Activated CD8-positive, alpha-beta T cell treated with anti-CD3 and anti-CD28 coated beads for 36 hours (primary cell): ENCODE data around the gene KRT82. TPM values are rescaled to one million over a fixed set of nuclear protein-coding genes. Genes with fewer than 3 reads are reported as not detected.

Experiments
- ATAC-seq: fragments of 200-7000 bp; cut with Tn5 transposase; one replicate; pipeline ENCODE4 v1.10.0; 2021; ENCODE audit warnings: mild to moderate bottlenecking, moderate library complexity
- CTCF ChIA-PET: fragments of 350-600 bp; sonication (Branson Sonifier 250); formaldehyde crosslinking; loops from one replicate; lab custom pipeline; 2021; ENCODE audit warnings: antibody characterized with exemption; lab: Charles Lee
- POLR2A ChIA-PET: fragments of 350-600 bp; sonication (Branson Sonifier 250); formaldehyde crosslinking; loops from one replicate; lab custom pipeline; 2021; ENCODE audit warnings: antibody characterized with exemption; lab: Charles Lee
- DNase-seq: peaks from one replicate; pipeline ENCODE4 v3.0.0-alpha.2; 2020
- H3K27ac Mint-ChIP-seq: one replicate; pipeline ENCODE4 v1.8.0; 2021; ENCODE audit warnings: mild to moderate bottlenecking, mixed read lengths
- H3K27me3 Mint-ChIP-seq: one replicate; pipeline ENCODE4 v1.8.0; 2021; ENCODE audit warnings: mixed read lengths
- H3K36me3 Mint-ChIP-seq: one replicate; pipeline ENCODE4 v1.8.0; 2021; ENCODE audit warnings: low read depth, mixed read lengths
- H3K4me1 Mint-ChIP-seq: one replicate; pipeline ENCODE4 v1.8.0; 2021; ENCODE audit warnings: low read depth, mixed read lengths
- H3K4me3 Mint-ChIP-seq: one replicate; pipeline ENCODE4 v1.8.0; 2021; ENCODE audit warnings: mild to moderate bottlenecking, moderate library complexity, mixed read lengths
- H3K9me3 Mint-ChIP-seq: one replicate; pipeline ENCODE4 v1.8.0; 2021; ENCODE audit warnings: mixed read lengths
- intact Hi-C: fragments of 100-400 bp; cut with micrococcal nuclease; formaldehyde crosslinking; loops from one replicate; pipeline ENCODE4 v1.10.0; 2022
- total RNA-seq, 2 experiments: library from RNA; stranded (reverse); gene quantifications; one replicate each; pipeline ENCODE4 v1.2.3, GENCODE V29; 2021
- TF ChIP-seq, protein P1 (sequence below): fragments of 200-600 bp; IDR thresholded peaks from one replicate; pipeline ENCODE4 v1.8.0; 2022; ENCODE audit warnings: antibody characterized with exemption, mild to moderate bottlenecking

KRT82 gene
- total RNA-seq, 2 experiments from 2014 or later, result not detected

DNA sequence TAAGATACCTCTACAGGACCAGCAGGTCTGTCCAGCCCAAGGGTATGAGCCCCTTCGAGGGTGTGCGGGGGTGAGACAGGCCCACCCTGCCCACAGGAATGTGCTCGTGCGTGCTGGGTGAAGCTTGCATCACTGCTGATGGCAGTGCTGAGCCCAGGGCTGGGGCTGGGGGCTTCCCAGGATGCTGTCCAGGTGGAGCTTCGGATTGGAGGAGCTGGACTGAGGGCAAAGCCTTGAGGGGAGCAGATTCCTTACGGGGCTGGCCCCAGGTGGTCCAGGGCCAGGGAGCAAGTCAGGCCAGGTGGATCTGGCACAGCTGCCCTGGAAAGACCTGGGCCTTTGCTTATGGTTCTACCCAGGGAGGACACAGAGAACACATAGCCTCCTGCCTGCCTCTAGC, 36.3 kb downstream of the KRT82 start:
- H3K27me3 Mint-ChIP-seq, result peaks cover 6% of the 10 kb centered on the region
- TF ChIP-seq, protein P1, sequence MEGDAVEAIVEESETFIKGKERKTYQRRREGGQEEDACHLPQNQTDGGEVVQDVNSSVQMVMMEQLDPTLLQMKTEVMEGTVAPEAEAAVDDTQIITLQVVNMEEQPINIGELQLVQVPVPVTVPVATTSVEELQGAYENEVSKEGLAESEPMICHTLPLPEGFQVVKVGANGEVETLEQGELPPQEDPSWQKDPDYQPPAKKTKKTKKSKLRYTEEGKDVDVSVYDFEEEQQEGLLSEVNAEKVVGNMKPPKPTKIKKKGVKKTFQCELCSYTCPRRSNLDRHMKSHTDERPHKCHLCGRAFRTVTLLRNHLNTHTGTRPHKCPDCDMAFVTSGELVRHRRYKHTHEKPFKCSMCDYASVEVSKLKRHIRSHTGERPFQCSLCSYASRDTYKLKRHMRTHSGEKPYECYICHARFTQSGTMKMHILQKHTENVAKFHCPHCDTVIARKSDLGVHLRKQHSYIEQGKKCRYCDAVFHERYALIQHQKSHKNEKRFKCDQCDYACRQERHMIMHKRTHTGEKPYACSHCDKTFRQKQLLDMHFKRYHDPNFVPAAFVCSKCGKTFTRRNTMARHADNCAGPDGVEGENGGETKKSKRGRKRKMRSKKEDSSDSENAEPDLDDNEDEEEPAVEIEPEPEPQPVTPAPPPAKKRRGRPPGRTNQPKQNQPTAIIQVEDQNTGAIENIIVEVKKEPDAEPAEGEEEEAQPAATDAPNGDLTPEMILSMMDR, result no peak
- no peak for DNase-seq
- H3K9me3 Mint-ChIP-seq, result peaks cover 3% of the 10 kb centered on the region
- no peak overlapping the region for H3K4me3 Mint-ChIP-seq
- intact Hi-C loops, result loop anchor here (10.0 kb wide), 1 partner anchor 505 kb away; no protein-coding TSS in a partner anchor
- H3K27ac Mint-ChIP-seq, result no peak overlapping the region
- ChIA-PET POLR2A (interaction anchor here (1.1 kb wide), 1 partner anchor 31 kb away, joined by 3 read pairs; no protein-coding TSS in a partner anchor), CTCF (interaction anchor here (1.1 to 1.7 kb wide), 2 partner anchors 510 to 611 kb away, joined by 3 to 8 read pairs; no protein-coding TSS in a partner anchor)
- H3K4me1 Mint-ChIP-seq, result no peaks in the 10 kb centered on the region
- ATAC-seq, result no peak
- H3K36me3 Mint-ChIP-seq, result no peaks in the 10 kb centered on the region

GRCh38 chr12:52369211-52369610, 36.9 kb downstream of the KRT82 start:
- TF ChIP-seq, protein P1, result no peak
- ChIA-PET POLR2A (no interaction called here), CTCF (interaction anchor here (0.9 to 1.0 kb wide), 3 partner anchors 41 to 511 kb away, joined by 3 read pairs; no protein-coding TSS in a partner anchor)
- H3K4me3 Mint-ChIP-seq, result no peak overlapping the region
- intact Hi-C loops, result no loop called here
- ATAC-seq (no peak), DNase-seq (no peak)
- no peaks in the 10 kb centered on the region for H3K36me3 Mint-ChIP-seq
- H3K4me1 Mint-ChIP-seq, result no peaks in the 10 kb centered on the region
- H3K27ac Mint-ChIP-seq, result no peak overlapping the region
- H3K9me3 Mint-ChIP-seq, result peaks cover 3% of the 10 kb centered on the region
- H3K27me3 Mint-ChIP-seq, result peaks cover 6% of the 10 kb centered on the region

DNA sequence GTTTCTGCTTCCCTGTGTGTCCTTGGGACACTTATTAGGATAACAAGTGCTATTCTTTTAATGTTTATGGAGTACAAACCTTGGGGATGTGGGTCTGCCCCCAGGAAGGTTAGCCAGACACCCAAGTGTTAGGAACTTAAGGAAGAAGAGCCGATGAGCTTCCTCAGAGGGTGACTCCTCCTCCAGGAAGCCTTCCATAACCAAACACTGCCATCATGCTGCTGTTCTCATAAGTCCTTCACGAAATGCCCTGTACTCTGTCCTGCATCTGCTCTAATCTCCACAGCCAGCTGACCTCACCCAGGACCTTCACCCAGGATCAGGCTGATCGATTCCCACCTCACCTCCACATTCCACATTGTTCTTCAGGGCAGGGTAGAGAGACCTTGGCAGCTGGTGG, 37.6 kb downstream of the KRT82 start:
- Mint-ChIP-seq H3K4me3 (no peak overlapping the region), H3K27me3 (peaks cover 6% of the 10 kb centered on the region), H3K4me1 (no peaks in the 10 kb centered on the region), H3K36me3 (no peaks in the 10 kb centered on the region), H3K9me3 (no peaks in the 10 kb centered on the region), H3K27ac (no peak overlapping the region)
- DNase-seq (no peak), ATAC-seq (no peak)
- POLR2A ChIA-PET, result no interaction called here
- CTCF ChIA-PET, result interaction anchor here (0.9 to 1.0 kb wide), 3 partner anchors 41 to 512 kb away, joined by 3 read pairs; no protein-coding TSS in a partner anchor
- intact Hi-C loops, result no loop called here
- TF ChIP-seq, protein P1, result no peak

DNA sequence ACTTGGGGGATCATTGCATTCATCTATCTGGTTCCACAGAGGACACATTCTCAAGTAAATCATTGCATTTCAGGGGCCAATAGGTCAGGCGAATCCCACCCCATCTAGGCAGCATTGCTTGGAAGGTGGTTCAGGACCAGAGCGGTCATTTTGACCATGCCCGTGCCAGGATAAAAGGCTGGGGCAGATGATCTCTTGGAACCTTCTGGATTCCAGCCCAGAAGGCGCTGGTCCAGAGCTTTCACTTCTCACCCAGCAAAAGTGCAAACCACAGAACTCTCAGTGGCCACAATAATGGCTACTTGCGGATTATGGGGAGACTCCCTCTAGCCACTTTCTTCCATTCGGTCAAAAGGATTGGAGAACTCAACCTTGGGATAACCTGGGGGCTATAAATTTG, 38.3 kb downstream of the KRT82 start:
- TF ChIP-seq, protein P1, result no peak
- intact Hi-C loops, result no loop called here
- ATAC-seq (no peak), DNase-seq (no peak)
- Mint-ChIP-seq H3K4me1 (no peaks in the 10 kb centered on the region), H3K9me3 (no peaks in the 10 kb centered on the region), H3K4me3 (no peak overlapping the region), H3K27ac (no peak overlapping the region), H3K36me3 (no peaks in the 10 kb centered on the region), H3K27me3 (peaks cover 6% of the 10 kb centered on the region)
- POLR2A ChIA-PET, result interaction anchor here (1.4 kb wide), 1 partner anchor 9 kb away, joined by 3 read pairs; no protein-coding TSS in a partner anchor
- CTCF ChIA-PET, result interaction anchor here (1.2 kb wide), 1 partner anchor 89 kb away, joined by 3 read pairs; no protein-coding TSS in a partner anchor

GRCh38 chr12:52366738-52367485, 39.2 kb downstream of the KRT82 start, which contains the start of gene KRT85:
Gene KRT85, minus strand, starts transcription at chr12:52367481. Its CDS starts 76 bp downstream, at chr12:52367405.
- Mint-ChIP-seq H3K4me3 (no peak within 1 kb of the TSS), H3K36me3 (no peaks in the 10 kb centered on the region), H3K27me3 (peaks cover 6% of the 10 kb centered on the region), H3K27ac (no peak within 1 kb of the TSS), H3K9me3 (no peaks in the 10 kb centered on the region), H3K4me1 (no peaks in the 10 kb centered on the region)
- CTCF ChIA-PET, result interaction anchor here (1.2 kb wide), 1 partner anchor 88 kb away, joined by 3 read pairs; no protein-coding TSS in a partner anchor
- ATAC-seq (no peak), DNase-seq (no peak)
- intact Hi-C loops, result no loop called here
- POLR2A ChIA-PET, result interaction anchor here (1.4 kb wide), 1 partner anchor 8 kb away, joined by 3 read pairs; no protein-coding TSS in a partner anchor
- TF ChIP-seq, protein P1, result no peak
